ENCODE results near the gene MYO3B.
"Not testable (repeated sequence)": the region's sequence is repeated elsewhere in the genome, so short reads cannot be mapped to it uniquely, and the experiment has no call there.

Gene MYO3B

GRCh38 chr2:170202437-170202836, 24.5 kb downstream of the MYO3B start:
- DNase-seq = no peak
- in situ Hi-C loops (cut with HindIII; ENCODE audit: low pct_ligation_motif_present, low pct_unique_long_range_greater_than_20kb, low sequenced_read_pairs) = no loop called here

GRCh38 chr2:170204298-170204951, 26.5 kb downstream of the MYO3B start:
- no peak for DNase-seq
- in situ Hi-C loops (cut with HindIII; ENCODE audit: low pct_ligation_motif_present, low pct_unique_long_range_greater_than_20kb, low sequenced_read_pairs) = no loop called here

- DNase-seq = no peak
- in situ Hi-C loops (cut with HindIII; ENCODE audit: low pct_ligation_motif_present, low pct_unique_long_range_greater_than_20kb, low sequenced_read_pairs) = no loop called here
These were observed 28.3 kb downstream of the MYO3B start for GRCh38 chr2:170206246-170206645.

GRCh38 chr2:170206805-170207407, 29.0 kb downstream of the MYO3B start:
- DNase-seq = no peak
- in situ Hi-C loops (cut with HindIII; ENCODE audit: low pct_ligation_motif_present, low pct_unique_long_range_greater_than_20kb, low sequenced_read_pairs) = no loop called here

GRCh38 chr2:170207901-170208300, 30.0 kb downstream of the MYO3B start:
- in situ Hi-C loops (cut with HindIII; ENCODE audit: low pct_ligation_motif_present, low pct_unique_long_range_greater_than_20kb, low sequenced_read_pairs) = no loop called here
- DNase-seq = no peak

GRCh38 chr2:170208967-170209366, 31.0 kb downstream of the MYO3B start:
- no peak for DNase-seq
- in situ Hi-C loops (cut with HindIII; ENCODE audit: low pct_ligation_motif_present, low pct_unique_long_range_greater_than_20kb, low sequenced_read_pairs) = no loop called here

- in situ Hi-C loops (cut with HindIII; ENCODE audit: low pct_ligation_motif_present, low pct_unique_long_range_greater_than_20kb, low sequenced_read_pairs) = no loop called here
- DNase-seq = no peak
These were observed 34.8 kb downstream of the MYO3B start for GRCh38 chr2:170212625-170213280.

GRCh38 chr2:170213281-170213625, 35.3 kb downstream of the MYO3B start:
- in situ Hi-C loops (cut with HindIII; ENCODE audit: low pct_ligation_motif_present, low pct_unique_long_range_greater_than_20kb, low sequenced_read_pairs); DNase-seq: not testable (repeated sequence)

- DNase-seq = no peak
- in situ Hi-C loops (cut with HindIII; ENCODE audit: low pct_ligation_motif_present, low pct_unique_long_range_greater_than_20kb, low sequenced_read_pairs) = no loop called here
These were observed 35.7 kb downstream of the MYO3B start for GRCh38 chr2:170213651-170214050.

- in situ Hi-C loops (cut with HindIII; ENCODE audit: low pct_ligation_motif_present, low pct_unique_long_range_greater_than_20kb, low sequenced_read_pairs) = no loop called here
- no peak for DNase-seq
These were observed 36.5 kb downstream of the MYO3B start for GRCh38 chr2:170214309-170214948.

GRCh38 chr2:170215021-170215420, 37.1 kb downstream of the MYO3B start:
- no peak for DNase-seq
- in situ Hi-C loops (cut with HindIII; ENCODE audit: low pct_ligation_motif_present, low pct_unique_long_range_greater_than_20kb, low sequenced_read_pairs) = no loop called here

- in situ Hi-C loops (cut with HindIII; ENCODE audit: low pct_ligation_motif_present, low pct_unique_long_range_greater_than_20kb, low sequenced_read_pairs) = no loop called here
- no peak for DNase-seq
These were observed 38.5 kb downstream of the MYO3B start for GRCh38 chr2:170216428-170216827.

GRCh38 chr2:170216981-170217380, 39.0 kb downstream of the MYO3B start:
- DNase-seq = no peak
- in situ Hi-C loops (cut with HindIII; ENCODE audit: low pct_ligation_motif_present, low pct_unique_long_range_greater_than_20kb, low sequenced_read_pairs) = no loop called here

- in situ Hi-C loops (cut with HindIII; ENCODE audit: low pct_ligation_motif_present, low pct_unique_long_range_greater_than_20kb, low sequenced_read_pairs) = no loop called here
- DNase-seq = no peak
These were observed 39.9 kb downstream of the MYO3B start for GRCh38 chr2:170217778-170218251.

GRCh38 chr2:170218456-170218855, 40.5 kb downstream of the MYO3B start:
- in situ Hi-C loops (cut with HindIII; ENCODE audit: low pct_ligation_motif_present, low pct_unique_long_range_greater_than_20kb, low sequenced_read_pairs) = no loop called here
- DNase-seq = no peak

GRCh38 chr2:170218931-170219330, 41.0 kb downstream of the MYO3B start:
- no peak for DNase-seq
- in situ Hi-C loops (cut with HindIII; ENCODE audit: low pct_ligation_motif_present, low pct_unique_long_range_greater_than_20kb, low sequenced_read_pairs) = no loop called here

GRCh38 chr2:170221317-170222288, 43.7 kb downstream of the MYO3B start:
- DNase-seq = peak; percentile 10
- in situ Hi-C loops (cut with HindIII; ENCODE audit: low pct_ligation_motif_present, low pct_unique_long_range_greater_than_20kb, low sequenced_read_pairs) = no loop called here

GRCh38 chr2:170222298-170222697, 44.4 kb downstream of the MYO3B start:
- no peak for DNase-seq
- in situ Hi-C loops (cut with HindIII; ENCODE audit: low pct_ligation_motif_present, low pct_unique_long_range_greater_than_20kb, low sequenced_read_pairs) = no loop called here

All from ACHN (cell line).